Cardiac ventricle fibroblast (primary cell): ENCODE results near the gene MRPL33. TPM values are rescaled to one million over a fixed set of nuclear protein-coding genes. Genes with fewer than 3 reads are reported as not detected.

Source experiments
- total RNA-seq: library from RNA; depleted of rRNA; stranded (reverse); fragments of >200 nt; gene quantifications from 2 replicates; pipeline ENCODE4 v1.2.3, GENCODE V29; 2015

The MRPL33 gene
- 98.1 and 106 TPM in 2 replicates for total RNA-seq

GRCh38 chr2:27771548-27772335 lies at the start of gene MRPL33:
Gene MRPL33, plus strand, starts transcription at chr2:27771719. Its CDS starts 59 bp downstream, at chr2:27771778.

Other genes starting within 250 kb of the MRPL33 start
- gene ZNF512, start 188.7 kb upstream of the MRPL33 start, total RNA-seq = 9.9 and 29.8 TPM in 2 replicates
- gene CCDC121, start 142.7 kb upstream of the MRPL33 start, total RNA-seq = 1.7 and 2.5 TPM in 2 replicates
- gene GPN1, start 142.7 kb upstream of the MRPL33 start, total RNA-seq = 14.7 and 17.6 TPM in 2 replicates
- 10.0 and 12.2 TPM in 2 replicates for gene SUPT7L, start 108.1 kb upstream of the MRPL33 start, total RNA-seq
- gene SLC4A1AP, start 107.8 kb upstream of the MRPL33 start, total RNA-seq = 11.2 and 12.2 TPM in 2 replicates
- gene RBKS, start 118.7 kb downstream of the MRPL33 start, total RNA-seq = 0.75 and 1.3 TPM in 2 replicates
- gene BABAM2, start 119.0 kb downstream of the MRPL33 start, total RNA-seq = 22.8 and 23.5 TPM in 2 replicates